Activated CD8-positive, alpha-beta memory T cell treated with anti-CD3 and anti-CD28 coated beads, Interleukin-2, amount 50 U/mL, for 24 hours (primary cell): ENCODE measurements around the gene THRB.

ENCODE experiments used
- DNase-seq: peaks from one replicate; pipeline ENCODE4 v3.0.0-alpha.2; 2020; ENCODE audit errors: extremely low read depth

The THRB gene

GRCh38 chr3:24270204-24270691 lies 224.4 kb downstream of the THRB start:
- DNase-seq = no peak

GRCh38 chr3:24264748-24265158 lies 229.9 kb downstream of the THRB start:
- DNase-seq = no peak

GRCh38 chr3:24264011-24264410 lies 230.6 kb downstream of the THRB start:
- DNase-seq = no peak

GRCh38 chr3:24263069-24263668 lies 231.5 kb downstream of the THRB start:
- no peak for DNase-seq

- DNase-seq = no peak
These were observed 233.1 kb downstream of the THRB start for GRCh38 chr3:24261521-24261920.

- DNase-seq = no peak
These were observed 234.6 kb downstream of the THRB start for GRCh38 chr3:24259901-24260512.

GRCh38 chr3:24258727-24259600 lies 235.7 kb downstream of the THRB start:
- no peak for DNase-seq

- DNase-seq = no peak
These were observed 236.4 kb downstream of the THRB start for GRCh38 chr3:24258260-24258659.

- no peak for DNase-seq
These were observed 239.2 kb downstream of the THRB start for GRCh38 chr3:24255414-24255813.

- DNase-seq = no peak
These were observed 240.0 kb downstream of the THRB start for GRCh38 chr3:24254649-24255048.

GRCh38 chr3:24253336-24253735 lies 241.3 kb downstream of the THRB start:
- DNase-seq = no peak

GRCh38 chr3:24249523-24249922 lies 245.1 kb downstream of the THRB start:
- no peak for DNase-seq

GRCh38 chr3:24245056-24245455 lies 249.6 kb downstream of the THRB start:
- DNase-seq = no peak

- DNase-seq = no peak
These were observed 250.2 kb downstream of the THRB start for GRCh38 chr3:24244491-24244890.

GRCh38 chr3:24242012-24242698 lies 252.5 kb downstream of the THRB start:
- no peak for DNase-seq

- DNase-seq = no peak
These were observed 254.3 kb downstream of the THRB start for GRCh38 chr3:24240306-24240705.

GRCh38 chr3:24237971-24238706 lies 256.5 kb downstream of the THRB start:
- no peak for DNase-seq

- no peak for DNase-seq
These were observed 259.5 kb downstream of the THRB start for GRCh38 chr3:24235121-24235520.

- DNase-seq = no peak
These were observed 261.9 kb downstream of the THRB start for GRCh38 chr3:24232784-24233183.

GRCh38 chr3:24229468-24230221 lies 265.0 kb downstream of the THRB start:
- no peak for DNase-seq

- no peak for DNase-seq
These were observed 267.0 kb downstream of the THRB start for GRCh38 chr3:24227635-24228034.
